ENCODE results near the gene SLC12A1.
"Not testable (repeated sequence)": the region's sequence is repeated elsewhere in the genome, so short reads cannot be mapped to it uniquely, and the experiment has no call there.

Gene SLC12A1

DNA sequence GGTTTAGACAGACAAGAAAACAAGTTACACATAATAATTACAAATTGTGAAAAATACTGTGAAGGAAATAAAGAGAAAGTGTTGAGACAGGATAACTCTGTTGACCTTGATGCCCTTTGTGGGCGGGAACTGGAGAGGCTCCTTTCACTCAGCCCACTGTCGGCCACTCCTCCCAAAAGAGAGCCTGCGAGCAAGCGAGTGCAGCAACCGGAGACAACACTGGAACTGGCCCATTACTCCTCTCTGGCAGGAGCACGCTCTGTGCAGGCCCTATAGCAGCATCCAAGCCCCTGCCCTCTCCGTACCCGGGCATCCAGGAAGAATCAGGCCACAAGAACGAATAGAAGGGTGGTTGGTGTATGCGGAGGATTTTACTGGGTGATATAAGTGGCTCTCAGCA lies 108.9 kb downstream of the SLC12A1 start:
- DNase-seq: no peak

DNA sequence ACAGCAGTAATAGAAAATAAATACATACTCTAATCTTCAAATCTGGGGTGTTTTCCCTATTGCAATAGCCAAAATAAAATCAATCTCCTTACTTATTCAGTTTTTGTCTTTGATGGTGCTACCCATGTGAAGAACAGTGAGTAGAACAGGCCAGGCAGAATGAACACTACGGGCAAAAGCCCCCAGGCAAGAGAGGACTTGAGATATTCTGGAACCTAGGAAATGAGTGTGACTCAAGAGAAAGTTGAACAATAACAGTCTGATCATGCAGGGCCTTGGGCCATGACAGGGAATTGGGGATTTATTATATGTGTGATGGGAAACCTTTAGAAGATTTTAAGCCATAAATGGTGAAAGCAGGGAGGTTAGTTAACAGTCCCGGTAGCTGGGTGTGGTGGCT lies 111.1 kb downstream of the SLC12A1 start:
- DNase-seq: no peak

DNA sequence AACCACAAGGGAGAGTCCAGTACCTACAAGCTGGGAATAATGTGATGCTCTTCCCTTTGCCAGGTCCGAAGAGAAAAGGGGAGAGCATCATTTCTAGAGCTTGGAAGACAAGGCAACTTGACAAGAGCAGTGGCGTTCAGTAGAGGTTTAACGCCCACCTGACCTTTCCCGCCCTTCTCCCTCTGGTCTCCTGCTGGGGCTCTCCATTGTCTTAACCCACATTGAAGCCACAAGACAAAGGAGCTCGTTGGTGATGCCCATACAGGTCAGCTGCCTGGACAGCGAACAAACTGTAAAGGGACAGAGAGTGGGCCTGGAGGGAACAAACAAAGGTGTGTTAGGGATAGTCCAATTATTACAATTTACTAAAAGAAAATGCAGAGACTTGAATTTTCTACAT lies 112.0 kb downstream of the SLC12A1 start:
- DNase-seq: no peak

DNA sequence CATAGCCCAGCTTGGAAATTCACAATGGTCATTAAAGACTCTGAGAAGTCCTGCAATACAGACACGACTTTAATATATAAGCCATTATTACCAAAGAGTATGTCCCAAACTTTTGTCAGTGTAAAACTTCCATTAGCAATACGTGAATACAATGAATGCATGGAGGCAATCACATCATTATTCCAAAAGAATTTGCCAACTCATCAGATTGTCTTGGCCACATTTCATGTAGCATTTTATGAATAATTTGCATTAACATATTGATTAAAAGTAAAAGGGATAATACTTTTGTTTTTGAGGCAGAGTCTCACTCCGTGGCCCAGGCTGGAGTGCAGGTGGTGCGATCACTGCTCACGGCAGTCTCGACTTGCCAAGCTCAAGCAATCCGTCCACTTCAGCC lies 117.2 kb downstream of the SLC12A1 start:
- DNase-seq: no peak

DNA sequence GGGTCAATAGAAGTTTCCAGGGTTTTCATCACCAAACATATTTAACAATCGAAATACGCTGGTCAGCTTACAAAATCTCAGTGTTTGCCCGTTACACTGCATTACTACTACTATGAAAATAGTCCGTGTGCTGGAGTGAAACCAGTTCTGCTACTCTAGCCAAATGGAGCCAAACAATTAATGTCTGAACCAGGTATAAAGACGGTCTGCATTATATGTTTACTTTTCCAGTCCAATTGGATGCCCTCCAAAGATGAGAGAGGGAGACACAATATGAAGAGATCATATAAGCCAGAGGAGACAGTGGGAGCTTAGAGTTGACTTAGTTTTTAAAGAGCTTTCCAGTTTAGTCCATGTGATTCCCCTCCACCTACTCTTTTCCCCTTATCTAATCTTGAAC lies 118.8 kb downstream of the SLC12A1 start:
- no peak for DNase-seq

DNA sequence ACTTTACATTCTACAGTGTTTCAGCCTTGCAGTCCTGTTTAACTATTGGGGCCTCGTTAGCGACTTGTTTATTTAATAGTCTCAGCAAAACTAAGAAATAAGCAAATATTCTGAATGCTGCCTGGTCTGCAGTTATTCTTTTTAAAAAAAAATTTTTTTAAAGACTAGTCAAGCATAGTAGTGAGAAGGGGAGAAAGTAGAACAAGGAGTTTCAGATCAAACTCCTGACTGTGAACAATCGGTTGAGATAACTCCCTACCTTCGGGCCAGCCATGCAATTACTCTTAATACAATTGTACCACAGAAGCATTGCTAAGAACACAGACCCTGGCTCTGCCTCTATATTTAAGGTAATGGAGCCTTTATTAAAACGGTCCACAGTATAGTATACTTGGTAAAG lies 119.3 kb downstream of the SLC12A1 start:
- DNase-seq: no peak

DNA sequence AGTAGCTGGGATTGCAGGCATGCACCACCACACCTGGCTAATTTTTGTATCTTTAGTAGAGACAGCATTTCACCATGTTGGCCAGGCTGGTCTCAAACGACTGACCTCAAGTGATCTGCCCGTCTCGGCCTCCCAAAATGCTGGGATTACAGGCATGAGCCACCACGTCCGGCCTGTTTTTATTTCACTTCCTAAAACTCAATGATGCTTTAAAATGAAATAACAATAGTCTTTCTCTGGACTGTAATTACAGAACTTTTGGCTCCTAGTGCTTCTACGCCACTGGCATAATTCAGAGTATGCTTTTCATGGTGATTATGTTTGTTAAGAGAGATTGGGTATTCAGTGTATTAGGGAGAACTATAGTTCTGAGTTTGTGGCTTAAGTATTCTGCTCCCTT lies 120.1 kb downstream of the SLC12A1 start:
- DNase-seq: not testable (repeated sequence)

DNA sequence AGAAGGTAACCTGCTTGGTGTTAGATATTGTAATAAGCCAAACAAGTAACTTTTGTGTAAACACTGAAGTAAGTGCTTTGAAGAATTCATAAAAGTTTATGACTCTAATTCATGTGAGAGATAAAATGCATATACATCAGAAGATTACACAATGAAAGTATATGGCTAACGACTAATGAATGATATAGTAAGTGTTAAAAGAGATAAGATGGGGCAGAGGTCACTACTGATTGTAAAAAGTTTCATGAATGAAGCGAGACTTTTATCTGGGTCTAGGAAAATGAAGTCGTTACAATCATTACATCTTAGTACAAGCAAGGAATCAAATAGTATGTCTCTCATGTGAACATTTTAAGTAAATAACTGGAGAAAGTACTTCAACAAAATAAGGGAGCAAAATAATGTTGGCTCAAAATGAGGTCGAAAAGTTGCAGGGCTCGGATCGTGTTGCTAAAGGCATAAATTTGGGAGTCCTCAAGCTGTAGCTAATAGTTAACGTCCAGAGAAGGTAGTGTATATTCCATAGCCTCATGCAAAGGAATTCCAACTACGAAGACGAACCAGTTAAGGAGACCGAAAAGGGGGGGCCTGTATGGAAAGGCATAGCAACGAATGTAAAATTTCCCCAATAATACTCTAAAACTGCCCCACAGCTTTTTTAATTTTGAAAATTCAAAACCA lies 124.1 kb downstream of the SLC12A1 start:
- no peak for DNase-seq

DNA sequence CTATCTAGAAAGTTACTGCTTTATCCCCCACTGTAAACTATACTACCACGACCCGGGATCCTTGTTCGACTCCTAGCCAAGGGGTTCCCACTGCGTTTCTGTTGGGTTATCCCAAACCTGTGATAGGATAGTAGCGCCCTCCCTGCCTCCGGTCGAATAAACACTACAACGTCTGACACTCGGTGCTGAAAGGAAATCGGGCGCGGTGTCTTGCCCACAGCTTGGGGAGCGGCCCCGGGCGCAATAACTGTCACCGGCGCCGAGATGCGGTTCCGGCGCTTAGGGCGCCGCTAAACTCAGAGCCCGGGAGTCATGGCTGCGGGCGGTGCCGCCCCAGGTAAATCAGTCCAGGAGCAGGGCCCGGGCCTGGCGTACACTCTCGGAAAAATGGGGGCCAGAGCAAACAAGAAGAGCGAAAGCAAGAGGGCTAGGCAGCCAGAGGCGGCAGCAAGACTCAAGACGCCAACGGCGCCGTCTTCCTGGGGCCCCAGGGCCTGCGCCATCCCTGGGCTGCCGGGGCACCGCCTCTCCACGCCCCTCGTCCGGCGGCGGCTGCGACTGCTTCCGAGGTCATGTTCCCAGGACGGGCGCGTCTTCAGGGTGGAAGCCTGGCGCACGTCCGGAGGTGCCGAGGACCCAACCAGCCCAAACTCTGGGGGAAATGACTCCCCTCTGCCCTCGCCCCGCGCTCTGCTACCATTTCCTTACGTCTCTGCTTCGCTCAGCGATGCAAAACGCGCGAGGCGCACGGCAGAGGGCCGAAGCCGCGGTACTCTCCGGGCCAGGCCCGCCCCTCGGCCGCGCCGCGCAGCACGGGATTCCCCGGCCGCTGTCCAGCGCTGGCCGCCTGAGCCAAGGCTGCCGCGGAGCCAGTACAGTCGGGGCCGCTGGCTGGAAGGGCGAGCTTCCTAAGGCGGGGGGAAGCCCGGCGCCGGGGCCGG lies 125.0 kb downstream of the SLC12A1 start, which contains the start of gene DUT:
Gene DUT, plus strand, starts transcription at position 575 of the 941 bp plus-strand sequence. Its CDS starts 87 bp downstream, at position 662.
- peak; percentile 61 to 80 (median 68) for DNase-seq

DNA sequence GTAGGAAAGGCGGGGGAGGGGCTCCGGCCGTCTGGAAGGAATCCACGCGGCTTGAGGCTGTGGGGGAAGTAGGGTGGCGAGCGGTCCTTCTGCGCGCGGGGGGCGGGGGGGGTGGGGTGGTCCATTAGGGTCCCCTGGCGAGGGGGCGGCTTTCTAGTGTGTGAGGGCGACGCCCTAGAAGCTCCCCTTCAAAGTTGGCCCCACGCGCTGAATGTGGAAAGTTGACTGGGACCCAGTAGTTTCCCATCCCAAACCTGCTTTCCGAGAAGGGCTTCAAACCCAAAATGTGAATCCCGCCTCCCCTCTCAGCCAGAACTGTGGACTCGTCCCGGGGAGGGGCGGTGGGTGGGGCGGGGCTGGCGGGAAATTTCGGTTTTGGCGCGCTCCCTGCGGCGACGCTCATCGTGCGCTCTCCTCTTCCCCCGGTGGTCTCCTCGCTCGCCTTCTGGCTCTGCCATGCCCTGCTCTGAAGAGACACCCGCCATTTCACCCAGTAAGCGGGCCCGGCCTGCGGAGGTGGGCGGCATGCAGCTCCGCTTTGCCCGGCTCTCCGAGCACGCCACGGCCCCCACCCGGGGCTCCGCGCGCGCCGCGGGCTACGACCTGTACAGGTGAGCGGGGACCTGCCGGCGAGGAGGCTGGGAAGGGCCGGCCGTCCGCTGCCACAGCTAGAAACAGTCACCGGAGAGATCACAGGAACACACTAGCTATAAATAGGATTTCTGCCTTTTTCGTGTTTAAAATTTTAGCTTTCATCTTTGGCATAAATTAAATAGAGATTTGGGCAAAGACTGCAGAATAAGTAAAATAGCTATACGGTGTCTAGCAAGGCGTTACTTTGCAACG lies 125.9 kb downstream of the SLC12A1 start:
- DNase-seq: peak; percentile 42 to 77 (median 60)

DNA sequence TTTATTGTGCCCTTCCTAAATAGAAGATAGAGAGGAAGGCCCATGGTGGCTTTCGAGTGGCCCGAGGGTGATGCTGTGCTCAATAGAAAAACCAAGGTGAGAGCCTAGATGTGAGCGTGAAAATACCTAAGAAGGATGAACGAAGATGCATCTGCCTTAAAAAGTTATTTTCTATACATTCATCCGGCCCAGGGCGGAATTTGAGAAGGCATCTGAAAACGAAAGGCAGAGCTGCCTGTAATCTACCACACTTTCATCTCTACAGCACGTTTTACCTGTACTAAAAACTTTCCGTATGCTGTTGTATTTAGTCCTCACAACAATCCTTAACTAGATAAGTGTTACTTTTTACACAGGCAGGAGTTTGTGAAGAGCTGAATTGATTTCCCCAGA lies 126.5 kb downstream of the SLC12A1 start:
- peak in 1 of 6 experiments; percentile 14 for DNase-seq

DNA sequence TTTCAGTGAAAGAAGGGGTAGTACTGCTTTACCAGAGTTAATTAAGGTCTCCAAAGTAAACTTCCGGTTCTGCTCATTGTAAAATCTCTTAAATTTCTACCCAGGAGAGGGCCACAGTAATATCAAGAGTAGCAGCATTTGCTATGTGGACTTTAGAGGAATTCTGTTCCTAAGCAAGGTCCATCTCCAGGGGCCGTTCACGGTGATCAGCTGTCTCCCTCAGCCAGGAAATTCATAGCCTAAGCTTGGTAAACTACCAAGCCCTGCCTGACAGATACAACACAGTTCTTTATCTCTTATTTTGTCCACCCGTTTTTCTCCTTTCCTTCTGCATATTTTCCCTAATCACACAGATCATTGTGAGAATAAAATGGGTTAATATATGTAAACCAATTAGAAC lies 127.4 kb downstream of the SLC12A1 start:
- DNase-seq: no peak

DNA sequence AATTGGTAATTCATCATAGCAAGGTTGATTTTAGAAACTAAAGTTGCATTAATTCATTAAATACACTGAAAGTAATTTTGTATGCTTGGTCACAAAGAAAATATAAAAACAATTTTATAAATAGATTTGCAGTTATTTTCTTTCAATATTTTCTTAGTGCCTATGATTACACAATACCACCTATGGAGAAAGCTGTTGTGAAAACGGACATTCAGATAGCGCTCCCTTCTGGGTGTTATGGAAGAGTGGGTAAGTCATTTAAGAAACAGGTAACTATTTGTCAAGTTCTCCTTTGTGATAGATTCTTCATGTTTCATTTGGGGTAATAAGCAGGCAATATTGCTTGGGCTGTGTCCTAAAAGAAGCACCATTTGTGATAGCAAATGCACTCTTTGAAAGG lies 128.2 kb downstream of the SLC12A1 start:
- DNase-seq: no peak

DNA sequence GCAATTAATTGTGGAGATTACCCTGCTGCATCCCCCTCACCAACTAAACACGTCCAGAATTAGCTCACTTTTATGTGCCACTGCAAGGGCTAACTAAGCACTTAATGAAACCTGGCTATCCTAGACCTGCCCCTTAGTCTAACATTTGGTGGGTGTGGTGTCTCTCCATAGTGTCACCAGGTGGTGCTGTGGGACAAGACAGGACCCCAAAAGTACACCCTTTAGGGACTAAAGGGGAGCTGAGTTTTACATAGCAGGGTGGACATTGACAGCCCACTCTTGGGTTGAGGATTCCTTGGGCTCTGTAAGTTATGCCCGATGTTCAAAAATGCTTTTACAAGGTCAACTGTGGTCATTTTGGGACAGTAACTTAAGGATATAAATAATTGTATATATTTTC lies 130.8 kb downstream of the SLC12A1 start:
- no peak for DNase-seq

DNA sequence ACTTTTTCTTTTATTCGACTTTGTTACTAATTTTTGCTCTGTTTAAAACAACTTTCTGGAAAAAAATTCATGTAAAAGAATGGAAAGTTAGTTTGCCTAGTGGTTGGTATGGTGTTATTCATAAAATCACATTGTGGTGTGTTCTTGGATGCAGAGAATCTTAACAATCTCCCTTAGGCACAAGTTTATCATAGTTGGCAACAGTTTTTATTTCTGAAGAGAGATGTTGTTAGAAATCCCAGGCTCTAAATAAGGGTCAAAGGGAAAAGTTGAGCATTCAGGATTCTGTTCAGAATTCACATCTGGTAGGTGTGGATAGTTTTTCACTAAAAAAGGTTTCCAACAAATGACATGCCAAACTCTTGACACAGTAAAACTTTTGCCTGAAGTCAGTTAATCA lies 131.5 kb downstream of the SLC12A1 start:
- DNase-seq: no peak

DNA sequence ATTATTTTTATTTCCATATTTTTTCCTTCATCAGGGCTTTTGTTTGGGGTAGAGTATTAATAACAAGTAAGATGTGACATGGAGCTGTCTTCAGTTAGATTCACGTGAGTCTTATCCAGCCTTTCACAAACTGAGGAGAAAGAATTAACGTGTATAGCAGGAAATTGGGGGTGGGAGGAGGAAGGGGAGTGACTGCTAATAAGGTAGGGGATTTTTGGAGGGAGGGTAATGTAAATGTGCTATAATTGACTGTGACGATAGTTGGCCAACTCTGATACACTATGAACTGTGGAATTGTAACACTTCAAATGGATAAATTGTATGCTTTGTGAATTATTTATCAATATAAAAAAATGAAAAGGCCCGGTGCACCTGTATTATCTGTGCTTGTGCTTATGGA lies 134.0 kb downstream of the SLC12A1 start:
- DNase-seq: no peak

DNA sequence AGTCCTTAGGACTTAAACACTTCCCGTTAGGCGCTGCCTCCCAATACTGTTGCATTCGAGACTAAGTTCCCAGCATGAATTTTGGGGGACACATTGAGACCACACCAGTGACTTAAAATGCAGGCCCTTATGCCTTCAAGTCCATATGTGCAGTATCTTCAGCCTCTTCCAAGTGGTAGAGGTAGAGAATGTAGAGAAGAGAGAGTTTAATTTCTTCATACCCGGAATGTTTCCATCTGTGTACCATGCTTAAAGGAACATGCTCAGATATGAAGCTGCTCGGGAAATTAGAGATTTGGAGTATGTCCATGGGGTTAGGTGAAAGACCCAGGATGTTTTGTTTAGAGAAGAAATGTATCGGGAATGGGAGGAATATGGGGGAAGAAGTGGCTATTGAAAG lies 137.8 kb downstream of the SLC12A1 start:
- DNase-seq: no peak

DNA sequence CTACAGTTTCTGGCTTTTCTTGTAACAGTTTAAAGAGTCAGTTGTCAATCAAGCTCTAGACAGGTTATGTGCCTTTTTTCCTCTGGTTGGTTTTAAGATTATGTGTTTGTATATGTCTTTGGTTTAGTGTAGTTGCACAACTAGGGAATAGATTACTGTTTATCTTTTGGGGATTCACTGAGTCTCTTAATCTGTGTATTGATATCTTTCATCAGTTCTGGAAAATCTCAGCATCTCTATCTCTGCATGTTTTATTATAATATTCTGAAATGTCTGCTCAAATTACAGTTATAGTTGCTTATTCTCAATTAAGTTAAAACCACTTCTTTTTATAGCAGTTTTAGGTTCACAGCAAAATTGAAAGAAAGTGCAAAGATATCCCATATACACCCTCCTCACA lies 139.4 kb downstream of the SLC12A1 start:
- no peak for DNase-seq

DNA sequence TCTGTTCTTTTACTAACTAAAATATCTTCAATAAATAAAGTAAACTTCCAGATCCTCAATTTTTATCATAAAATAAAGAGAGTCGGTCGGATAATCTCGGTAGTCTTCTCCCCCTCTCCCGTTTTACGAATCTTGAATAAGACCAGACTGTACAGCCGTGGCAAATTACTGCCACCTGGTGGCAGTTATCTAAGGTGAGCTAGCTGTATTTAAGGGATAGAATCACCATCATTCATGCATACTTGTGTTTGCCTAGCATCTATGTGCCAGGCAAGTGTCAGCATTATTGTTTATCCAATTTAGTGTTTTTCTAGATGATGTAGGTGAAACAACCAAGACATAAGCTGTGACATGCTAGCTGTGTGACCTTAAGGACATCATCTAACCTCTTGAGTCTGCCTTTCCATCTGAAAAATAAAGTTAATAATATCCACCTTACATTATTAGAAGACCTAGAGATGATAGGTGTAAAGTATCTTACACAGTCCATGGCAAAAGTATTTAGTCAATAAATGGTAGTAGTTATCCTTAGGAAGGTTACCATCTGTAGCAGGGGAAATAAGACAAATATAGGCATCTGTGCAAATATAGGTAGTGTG lies 146.5 kb downstream of the SLC12A1 start:
- peak in 5 of 6 experiments; percentile 11 to 51 (median 26) for DNase-seq
